ENCODE results near the gene ATF2.

The ATF2 gene

DNA sequence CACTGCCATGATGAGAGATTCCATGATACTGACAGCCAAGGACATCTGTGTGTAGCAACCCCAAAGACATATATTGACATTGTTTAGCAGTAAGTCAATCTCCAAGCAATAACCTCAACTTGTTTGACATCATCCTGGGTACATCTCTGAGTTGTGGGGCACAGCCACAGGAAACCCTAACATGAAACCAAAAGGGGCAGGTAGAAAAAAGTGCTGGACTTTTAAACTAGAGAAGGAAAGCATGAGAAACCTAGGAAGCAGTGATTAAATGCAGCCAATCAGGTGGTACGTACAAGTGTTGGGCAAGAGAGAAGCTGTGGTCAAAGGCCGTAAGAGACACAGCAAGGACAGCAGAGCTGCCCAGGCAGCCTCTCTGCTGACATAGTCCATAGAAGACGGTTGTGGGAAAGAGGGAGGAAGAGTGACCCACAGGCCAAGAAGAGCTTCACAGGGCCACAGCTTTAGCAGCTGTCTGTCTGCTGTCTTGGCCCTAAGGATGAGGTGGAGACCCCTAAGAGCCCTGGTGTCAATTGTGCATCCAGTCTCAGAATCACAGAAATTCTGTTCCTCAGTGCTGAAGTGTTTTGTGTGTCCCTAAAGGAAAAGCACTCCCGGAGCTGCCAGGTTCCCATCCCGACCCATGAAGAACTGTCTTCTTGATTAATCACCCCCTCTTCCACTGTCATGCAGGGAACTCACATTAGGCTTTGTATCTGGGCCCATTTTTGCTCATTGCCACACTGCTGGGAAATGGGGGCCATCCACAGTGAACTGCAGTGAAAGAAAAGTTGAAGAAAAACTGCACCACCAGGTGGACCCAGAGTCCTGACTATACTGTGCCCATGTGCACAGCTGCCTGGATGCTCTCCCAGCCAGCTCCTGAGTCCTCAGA, 137.4 kb downstream of the ATF2 start:
- DNase-seq (ENCODE audit: low read depth in 1 of 2, low spot score in 1 of 2), result no peak

DNA sequence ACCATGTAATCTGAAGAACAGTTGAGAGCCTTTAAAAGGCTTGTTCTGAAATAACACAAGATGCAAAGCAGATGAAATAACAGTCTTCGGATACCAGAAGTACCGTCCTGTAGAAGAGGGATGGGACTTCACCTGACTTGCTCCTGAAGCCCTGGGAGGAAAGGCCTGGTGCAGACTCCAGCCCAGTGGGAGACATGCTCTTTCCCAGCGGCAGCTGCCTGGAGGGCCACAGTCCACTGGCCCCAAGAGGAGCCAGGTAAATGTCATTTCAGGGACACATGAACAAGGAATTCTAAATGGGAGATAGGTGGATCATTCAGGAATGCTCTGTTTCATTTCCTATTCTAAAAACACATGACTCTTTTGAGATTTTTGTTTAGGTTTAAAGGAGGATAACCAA, 140.2 kb downstream of the ATF2 start:
- no peak for DNase-seq (ENCODE audit: low read depth in 1 of 2, low spot score in 1 of 2)

DNA sequence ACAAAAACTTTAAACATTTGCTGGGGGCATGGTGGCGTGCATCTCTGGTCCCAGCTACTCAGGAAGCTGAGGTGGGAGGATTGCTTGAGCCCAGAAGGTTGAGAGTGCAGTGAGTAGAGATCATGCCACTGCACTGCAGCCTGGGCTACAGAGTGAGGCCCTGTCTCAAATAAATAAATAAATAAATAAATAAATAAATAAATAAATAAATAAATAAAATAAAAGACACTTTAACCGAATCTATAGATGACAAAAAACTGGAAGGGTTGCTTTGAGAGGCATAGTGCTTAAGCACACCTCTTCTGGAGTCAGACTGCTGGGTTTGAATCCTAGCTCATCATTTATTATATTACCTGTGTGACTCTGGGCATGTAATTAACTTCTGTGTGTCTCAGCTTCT, 141.6 kb downstream of the ATF2 start:
- no peak for DNase-seq (ENCODE audit: low read depth in 1 of 2, low spot score in 1 of 2)

GRCh38 chr2:175025946-175026345, 142.1 kb downstream of the ATF2 start:
- no peak for DNase-seq (ENCODE audit: low read depth in 1 of 2, low spot score in 1 of 2)

GRCh38 chr2:175025233-175025632, 142.8 kb downstream of the ATF2 start:
- DNase-seq (ENCODE audit: low read depth in 1 of 2, low spot score in 1 of 2), result no peak

GRCh38 chr2:175022923-175023322, 145.1 kb downstream of the ATF2 start:
- DNase-seq (ENCODE audit: low read depth in 1 of 2, low spot score in 1 of 2), result no peak
